HCT116 (cell line): ENCODE results near the gene DDI2.

Source experiments
- CTCF ChIP-seq, 3 experiments: fragments of 200-600 bp in 1 of 3; sonication (generic) in 1 of 3; IDR thresholded peaks in 2 of 3; conservative IDR thresholded peaks in 1 of 3; 2 replicates each; pipeline ENCODE4 v1.5.1; 2012 to 2017; ENCODE audit warnings: low read depth in 2 of 3, low read length in 2 of 3, antibody characterized with exemption in 1 of 3, borderline replicate concordance in 1 of 3, control low read depth in 1 of 3, mild to moderate bottlenecking in 1 of 3, mixed read lengths in 1 of 3, mixed run types in 1 of 3, moderate library complexity in 1 of 3; ENCODE audit not compliant: insufficient read depth in 1 of 3
- EZH2 ChIP-seq: fragments of 200-600 bp; sonication (generic); IDR thresholded peaks from 2 replicates; pipeline ENCODE4 v1.6.1; 2017; ENCODE audit warnings: antibody characterized with exemption, mixed run types
- EZH2phosphoT487 ChIP-seq: fragments of 200-600 bp; IDR thresholded peaks from 2 replicates; pipeline ENCODE4 v1.6.1; 2018; ENCODE audit warnings: antibody characterized with exemption, borderline replicate concordance
- POLR2A ChIP-seq: IDR thresholded peaks from 2 replicates; pipeline ENCODE4 v1.7.0; 2011; ENCODE audit warnings: borderline replicate concordance; ENCODE audit not compliant: insufficient read depth, insufficient read length; ENCODE audit errors: extremely low read depth
- POLR2AphosphoS5 ChIP-seq: IDR thresholded peaks from 2 replicates; pipeline ENCODE4 v1.6.1; 2011; ENCODE audit warnings: mild to moderate bottlenecking, low read depth, low read length, moderate library complexity
- ZNF274 ChIP-seq: fragments of 200-500 bp; sonication (Bioruptor generic); IDR thresholded peaks from 2 replicates; pipeline ENCODE4 v1.6.1; 2014; ENCODE audit warnings: mild to moderate bottlenecking, low read depth, low read length, inconsistent platforms

GRCh38 chr1:15574741-15575140, 42.5 kb upstream of the DDI2 start:
- TF ChIP-seq CTCF (IDR thresholded peaks at IDR 0.05 in 2 of 3, conservative IDR thresholded peaks at IDR 0.05 in 1 of 3; ENCODE audit: borderline replicate concordance in 1 of 3, insufficient read depth in 1 of 3, low read depth in 2 of 3, low read length in 2 of 3) (no peak), EZH2phosphoT487 (no peak), POLR2AphosphoS5 (no peak), ZNF274 (no peak), POLR2A (no peak), EZH2 (no peak)
